H1 (cell line): Measurements from ENCODE around the gene GINS2. TPM values are rescaled to one million over a fixed set of nuclear protein-coding genes. Genes with fewer than 3 reads are reported as not detected.
A peak's percentile ranks its signal among the peaks of the same experiment; 100 is the strongest.

Experiments used
- CTCF ChIA-PET: fragments of 300-600 bp; sonication (Branson Sonifier 250); formaldehyde crosslinking; loops from one replicate; lab custom pipeline; 2021; ENCODE audit not compliant: partially characterized antibody; lab: Charles Lee
- POLR2A ChIA-PET: fragments of 300-600 bp; sonication (Branson Sonifier 250); formaldehyde crosslinking; loops from one replicate; lab custom pipeline; 2021; ENCODE audit warnings: inconsistent platforms; ENCODE audit not compliant: partially characterized antibody; lab: Charles Lee
- DNase-seq, 2 experiments: peaks; one replicate each; pipeline versions ENCODE4 v3.0.0 to v3.0.0-alpha.2; 2010 to 2022; ENCODE audit warnings: low spot score in 2 of 2, low read depth in 1 of 2, mixed read lengths in 1 of 2
- FAIRE-seq: peaks from 2 replicates; lab custom pipeline; 2011; peaks lifted over from hg19 to GRCh38; lab: Jason Lieb, UNC
- H2AFZ ChIP-seq: 2 replicates; pipeline ENCODE4 v1.8.1; 2012; ENCODE audit warnings: low read length, inconsistent platforms
- H2AK5ac ChIP-seq: 2 replicates; pipeline ENCODE4 v1.6.1; 2013; ENCODE audit warnings: low read depth, low read length
- H2BK120ac ChIP-seq: replicated peaks from 2 replicates; pipeline ENCODE3; 2013; ENCODE audit warnings: low read depth, low read length, inconsistent platforms
- H2BK12ac ChIP-seq: 2 replicates; pipeline ENCODE4 v1.6.1; 2013; ENCODE audit warnings: low read depth, low read length
- H2BK15ac ChIP-seq: 2 replicates; pipeline ENCODE4 v1.6.1; 2013; ENCODE audit warnings: low read length
- H2BK20ac ChIP-seq: 2 replicates; pipeline ENCODE4 v1.6.1; 2013; ENCODE audit warnings: low read length
- H2BK5ac ChIP-seq: 2 replicates; pipeline ENCODE4 v1.6.1; 2013; ENCODE audit warnings: low read depth, low read length
- H3K14ac ChIP-seq: 2 replicates; pipeline ENCODE4 v1.6.1; 2013; ENCODE audit warnings: inconsistent platforms; ENCODE audit not compliant: insufficient read length
- H3K18ac ChIP-seq: 2 replicates; pipeline ENCODE4 v1.6.1; 2013; ENCODE audit warnings: low read length; ENCODE audit errors: extremely low read depth
- H3K23ac ChIP-seq: 2 replicates; pipeline ENCODE4 v1.6.1; 2013; ENCODE audit warnings: inconsistent platforms; ENCODE audit not compliant: insufficient read length
- H3K23me2 ChIP-seq: 2 replicates; pipeline ENCODE4 v1.6.1; 2013; ENCODE audit warnings: low read depth, low read length
- H3K27ac ChIP-seq: 2 replicates; pipeline ENCODE4 v1.6.1; 2011; ENCODE audit warnings: low read depth, low read length, inconsistent platforms
- H3K27me3 ChIP-seq, 4 experiments: replicated peaks in 1 of 4; 1 replicate in 1 of 4; 2 replicates in 3 of 4; pipeline versions ENCODE4 v1.6.1 to v1.8.1; 2011 to 2013; ENCODE audit warnings: low read length in 3 of 4, mild to moderate bottlenecking in 3 of 4, inconsistent platforms in 2 of 4, mixed read lengths in 2 of 4, moderate library complexity in 1 of 4; ENCODE audit not compliant: control insufficient read depth in 3 of 4, insufficient read depth in 3 of 4; ENCODE audit errors: extremely low read depth in 1 of 4
- H3K36me3 ChIP-seq, 4 experiments: 2 replicates each; pipeline versions ENCODE4 v1.6.1 to v1.8.1; 2011 to 2013; ENCODE audit warnings: mild to moderate bottlenecking in 4 of 4, low read length in 3 of 4, moderate library complexity in 2 of 4, control low read depth in 1 of 4, inconsistent platforms in 1 of 4; ENCODE audit not compliant: insufficient read depth in 4 of 4, control insufficient read depth in 2 of 4
- H3K4ac ChIP-seq: replicated peaks from 2 replicates; pipeline ENCODE3; 2013; ENCODE audit warnings: low read length, low read depth, mixed read lengths, inconsistent platforms; ENCODE audit not compliant: insufficient read length
- H3K4me1 ChIP-seq, 4 experiments: replicated peaks in 1 of 4; 1 replicate in 1 of 4; 2 replicates in 3 of 4; pipeline versions ENCODE4 v1.6.1 to v1.8.1; 2011 to 2013; ENCODE audit warnings: low read length in 3 of 4, inconsistent platforms in 2 of 4, mixed read lengths in 1 of 4; ENCODE audit not compliant: insufficient read depth in 4 of 4, control insufficient read depth in 3 of 4
- H3K4me2 ChIP-seq, 2 experiments: 2 replicates each; pipeline versions ENCODE4 v1.6.1 to v1.8.1; 2011 to 2013; ENCODE audit warnings: low read depth in 2 of 2, low read length in 2 of 2, control low read depth in 1 of 2, inconsistent platforms in 1 of 2, mild to moderate bottlenecking in 1 of 2; ENCODE audit not compliant: insufficient read depth in 1 of 2
- H3K4me3 ChIP-seq, 4 experiments: fragments of 200-600, 300-600 bp in 1 of 4; sonication (generic), shearing (Covaris generic), sonication (Bioruptor Twin) in 1 of 4; 2 replicates each; pipeline versions ENCODE4 v1.5.1 to v1.8.1; 2011 to 2016; ENCODE audit warnings: low read length in 4 of 4, low read depth in 3 of 4, control low read depth in 2 of 4, inconsistent platforms in 2 of 4, mild to moderate bottlenecking in 2 of 4, mixed read lengths in 1 of 4, moderate library complexity in 1 of 4; ENCODE audit not compliant: insufficient read depth in 2 of 4; ENCODE audit errors: extremely low read depth in 1 of 4
- H3K56ac ChIP-seq: replicated peaks from 2 replicates; pipeline ENCODE3; 2013; ENCODE audit warnings: low read depth, mild to moderate bottlenecking, mixed read lengths, low read length, inconsistent platforms; ENCODE audit not compliant: insufficient read length
- H3K79me1 ChIP-seq: 2 replicates; pipeline ENCODE4 v1.6.1; 2013; ENCODE audit warnings: low read depth, low read length, control low read depth
- H3K79me2 ChIP-seq, 2 experiments: 2 replicates each; pipeline versions ENCODE4 v1.6.1 to v1.8.1; 2012 to 2013; ENCODE audit warnings: low read length in 2 of 2, mild to moderate bottlenecking in 2 of 2, inconsistent platforms in 1 of 2; ENCODE audit not compliant: insufficient read depth in 2 of 2, control insufficient read depth in 1 of 2
- H3K9ac ChIP-seq, 4 experiments: replicated peaks in 1 of 4; 1 replicate in 1 of 4; 2 replicates in 3 of 4; pipeline versions ENCODE4 v1.6.1 to v1.8.1; 2011 to 2013; ENCODE audit warnings: low read depth in 3 of 4, low read length in 3 of 4, control low read depth in 2 of 4, mild to moderate bottlenecking in 2 of 4, moderate library complexity in 2 of 4, inconsistent platforms in 1 of 4; ENCODE audit errors: extremely low read depth in 1 of 4
- H3K9me3 ChIP-seq, 2 experiments: 2 replicates each; pipeline versions ENCODE4 v1.6.1 to v1.8.1; 2012 to 2013; ENCODE audit warnings: mild to moderate bottlenecking in 2 of 2, moderate library complexity in 2 of 2, control low read depth in 1 of 2, inconsistent platforms in 1 of 2, low read depth in 1 of 2, low read length in 1 of 2, mixed read lengths in 1 of 2; ENCODE audit not compliant: insufficient read depth in 2 of 2
- H4K20me1 ChIP-seq, 2 experiments: replicated peaks in 1 of 2; 2 replicates each; pipeline versions ENCODE3 to v1.8.1; 2011 to 2013; ENCODE audit warnings: inconsistent platforms in 2 of 2, low read length in 2 of 2, mild to moderate bottlenecking in 1 of 2; ENCODE audit not compliant: insufficient read depth in 2 of 2, control insufficient read depth in 1 of 2
- H4K5ac ChIP-seq: 2 replicates; pipeline ENCODE4 v1.6.1; 2013; ENCODE audit warnings: low read length, low read depth, mixed read lengths, inconsistent platforms; ENCODE audit not compliant: insufficient read length
- H4K8ac ChIP-seq: 2 replicates; pipeline ENCODE4 v1.8.0; 2013; ENCODE audit warnings: mild to moderate bottlenecking, moderate library complexity, low read length, inconsistent platforms; ENCODE audit not compliant: insufficient read depth; ENCODE audit errors: extremely low read depth
- H4K91ac ChIP-seq: replicated peaks from 2 replicates; pipeline ENCODE3; 2013; ENCODE audit warnings: low read length, mixed read lengths, inconsistent platforms; ENCODE audit not compliant: insufficient read length
- HDAC2 ChIP-seq, 2 experiments: fragments of 300-600 bp in 1 of 2; sonication (generic) in 1 of 2; IDR thresholded peaks; 2 replicates each; pipeline ENCODE4 v1.6.1; 2011 to 2012; ENCODE audit warnings: low read depth in 2 of 2, low read length in 2 of 2, mild to moderate bottlenecking in 2 of 2, moderate library complexity in 2 of 2, borderline replicate concordance in 1 of 2, inconsistent platforms in 1 of 2
- POLR2AphosphoS5 ChIP-seq: IDR thresholded peaks from 2 replicates; pipeline ENCODE4 v1.6.1; 2011; ENCODE audit warnings: low read depth, low read length
- SIN3A ChIP-seq, 2 experiments: IDR thresholded peaks in 1 of 2; conservative IDR thresholded peaks in 1 of 2; 2 replicates each; pipeline ENCODE4 v1.6.1; 2011 to 2012; ENCODE audit warnings: low read length in 2 of 2, improper control_type of control experiment in 1 of 2, low read depth in 1 of 2, mild to moderate bottlenecking in 1 of 2
- WGBS, 2 experiments: shearing (Covaris generic) in 1 of 2; methylation state at CpG; one replicate each; pipeline versions ENCODE4 v1.1.6 to v1.1.7; 2013 to 2015; ENCODE audit warnings: low lambda C conversion rate in 2 of 2, mixed read lengths in 2 of 2, inconsistent platforms in 1 of 2, low coverage in 1 of 2, missing lambda C conversion rate in 1 of 2; ENCODE audit not compliant: insufficient replicate concordance in 2 of 2, insufficient coverage in 1 of 2, insufficient read length in 1 of 2; ENCODE audit errors: extremely low coverage in 1 of 2, missing lambda C conversion rate in 1 of 2; 5-methylcytosine and 5-hydroxymethylcytosine counted together
- polyA plus RNA-seq, 7 experiments: library from polyadenylated mRNA; depleted of rRNA in 3 of 7; stranded (reverse) in 5 of 7; unstranded in 2 of 7; fragments of >200 nt in 5 of 7; fragments of 200-250 nt in 2 of 7; gene quantifications; 1 replicate in 5 of 7; 2 replicates in 1 of 7; 4 replicates in 1 of 7; pipeline versions ENCODE4 v1.2.1 to v1.2.3, GENCODE V29; 2011 to 2013; ENCODE audit warnings: missing spikeins in 2 of 7, mixed read lengths in 2 of 7
- total RNA-seq: library from RNA; stranded (reverse); fragmentation: NEBNext Ultra II Directional; extraction: Animal tissue kit (Norgen Biotek cat#: 25700); gene quantifications from 2 replicates; pipeline ENCODE4 v1.2.1, GENCODE V29; 2021

GINS2 gene
- total and polyA plus RNA-seq, 2 of the 8 experiments (the other 6 are each of a cell fraction or from before 2014, with no cell fraction given): 29.4 to 59.1 TPM

GRCh38 chr16:85658504-85659326, 30.0 kb downstream of the GINS2 start:
- H3K23ac ChIP-seq: no peak overlapping the region
- peaks cover 18 to 34% of the 10 kb centered on the region in 2 experiments for H4K20me1 ChIP-seq
- H3K79me2 ChIP-seq: peaks cover 0 to 4% of the 10 kb centered on the region in 2 experiments; a peak in 1 of 4 replicates
- no peak overlapping the region for H2BK5ac ChIP-seq
- no peak overlapping the region for H3K4me2 ChIP-seq
- ChIA-PET CTCF (interaction anchor here (0.7 to 16.9 kb wide), 34 partner anchors 8 to 384 kb away, joined by 3 to 248 read pairs (median 4); no protein-coding TSS in a partner anchor), POLR2A (interaction anchor here (1.0 to 1.1 kb wide), 2 partner anchors 10 to 235 kb away, joined by 3 to 4 read pairs; no protein-coding TSS in a partner anchor)
- no peak overlapping the region for H2AK5ac ChIP-seq
- H4K91ac ChIP-seq: no peak overlapping the region
- H2BK120ac ChIP-seq: no peak overlapping the region
- no peak overlapping the region for H3K27ac ChIP-seq
- H3K4me3 ChIP-seq: no peak overlapping the region
- no peak overlapping the region for H3K4ac ChIP-seq
- WGBS, 2 experiments: 91% methylated on average over 18 of the region's 18 CpGs; no CpG with 5 or more reads in 1 of the 2 experiments
- H3K23me2 ChIP-seq: no peaks in the 10 kb centered on the region
- H2BK15ac ChIP-seq: no peak overlapping the region
- DNase-seq (no peak), FAIRE-seq (no peak)
- H3K14ac ChIP-seq: no peak overlapping the region
- H3K9me3 ChIP-seq: peaks cover 0 to under 1% of the 10 kb centered on the region in 2 experiments; a peak in 1 of 4 replicates
- no peak overlapping the region for H2BK12ac ChIP-seq
- H4K5ac ChIP-seq: no peak overlapping the region
- H2AFZ ChIP-seq: no peak overlapping the region
- no peak overlapping the region for H2BK20ac ChIP-seq
- H3K56ac ChIP-seq: no peak overlapping the region
- TF ChIP-seq HDAC2 (IDR thresholded peaks at IDR 0.05; ENCODE audit: borderline replicate concordance in 1 of 2, low read depth in 2 of 2, low read length in 2 of 2) (no peak), SIN3A (conservative IDR thresholded peaks at IDR 0.05 in 1 of 2, IDR thresholded peaks at IDR 0.05 in 1 of 2; ENCODE audit: low read depth in 1 of 2, low read length in 2 of 2) (no peak), POLR2AphosphoS5 (0 out of 2 replicates have a peak, but pooled peaks have one; percentile 32)
- no peak overlapping the region for H3K9ac ChIP-seq
- H3K79me1 ChIP-seq: peaks cover 4% of the 10 kb centered on the region; the same call in 1 of the 2 replicates
- H4K8ac ChIP-seq: no peak overlapping the region
- H3K18ac ChIP-seq: no peak overlapping the region
- peaks cover 28 to 81% (median 60%) of the 10 kb centered on the region in 4 experiments for H3K36me3 ChIP-seq
- H3K4me1 ChIP-seq: no peaks in the 10 kb centered on the region; a peak in 1 of 7 replicates
- H3K27me3 ChIP-seq: no peaks in the 10 kb centered on the region
